Endodermal cell (in vitro differentiated cells): ENCODE measurements around the gene KCNH4. TPM values are rescaled to one million over a fixed set of nuclear protein-coding genes. Genes with fewer than 3 reads are reported as not detected.

Experiments used
- DNase-seq: peaks from one replicate; pipeline ENCODE4 v3.0.0-alpha.2; 2017
- H3K27ac ChIP-seq: 2 replicates; pipeline ENCODE4 v1.5.1; 2013; ENCODE audit warnings: mild to moderate bottlenecking, low read depth, low read length, moderate library complexity
- H3K27me3 ChIP-seq: 2 replicates; pipeline ENCODE4 v1.6.1; 2013; ENCODE audit warnings: mild to moderate bottlenecking, low read length, moderate library complexity; ENCODE audit not compliant: insufficient read depth, control insufficient read depth, poor library complexity, severe bottlenecking
- H3K36me3 ChIP-seq: 2 replicates; pipeline ENCODE4 v1.7.0; 2013; ENCODE audit warnings: mild to moderate bottlenecking, low read length, moderate library complexity; ENCODE audit not compliant: control insufficient read depth, insufficient read depth
- H3K4me1 ChIP-seq: one replicate; pipeline ENCODE4 v1.7.0; 2013; ENCODE audit warnings: low read length; ENCODE audit not compliant: control insufficient read depth, insufficient read depth
- H3K4me3 ChIP-seq: 2 replicates; pipeline ENCODE4 v1.5.1; 2013; ENCODE audit warnings: mild to moderate bottlenecking, low read length, moderate library complexity
- H3K9ac ChIP-seq: 2 replicates; pipeline ENCODE4 v1.6.1; 2013; ENCODE audit warnings: mild to moderate bottlenecking, low read length, moderate library complexity; ENCODE audit not compliant: poor library complexity, severe bottlenecking; ENCODE audit errors: extremely low read depth
- H3K9me3 ChIP-seq: 2 replicates; pipeline ENCODE4 v1.6.1; 2013; ENCODE audit warnings: mild to moderate bottlenecking, low read length, moderate library complexity; ENCODE audit not compliant: control insufficient read depth
- H3K27ac Mint-ChIP-seq: 2 replicates; pipeline ENCODE4 v1.8.0; 2020; ENCODE audit warnings: mixed read lengths
- H3K27me3 Mint-ChIP-seq: 2 replicates; pipeline ENCODE4 v1.8.0; 2021; ENCODE audit warnings: mild to moderate bottlenecking, mixed read lengths; ENCODE audit not compliant: insufficient read depth
- H3K36me3 Mint-ChIP-seq: 2 replicates; pipeline ENCODE4 v1.8.0; 2020; ENCODE audit warnings: low read depth, mixed read lengths
- H3K4me1 Mint-ChIP-seq: 2 replicates; pipeline ENCODE4 v1.8.0; 2020; ENCODE audit warnings: mixed read lengths
- H3K4me3 Mint-ChIP-seq: 2 replicates; pipeline ENCODE4 v1.8.0; 2020; ENCODE audit warnings: mild to moderate bottlenecking, moderate library complexity, mixed read lengths
- H3K9me3 Mint-ChIP-seq: 2 replicates; pipeline ENCODE4 v1.8.0; 2020; ENCODE audit warnings: mild to moderate bottlenecking, mixed read lengths
- CTCF ChIP-seq: fragments of 200-600 bp; sonication (generic); conservative IDR thresholded peaks from 2 replicates; pipeline ENCODE4 v1.5.0; 2021; ENCODE audit warnings: antibody characterized with exemption, mild to moderate bottlenecking
- WGBS, 2 experiments: methylation state at CpG; one replicate each; pipeline versions ENCODE4 v1.1.5 to v1.1.7; 2013; ENCODE audit warnings: missing lambda C conversion rate in 2 of 2, mixed read lengths in 1 of 2; ENCODE audit not compliant: insufficient coverage in 1 of 2, insufficient read length in 1 of 2; 5-methylcytosine and 5-hydroxymethylcytosine counted together
- total RNA-seq, 2 donors: library from RNA; stranded (reverse); fragmentation: NEBNext Ultra II Directional in 1 of 2; extraction: Animal tissue kit (Norgen Biotek cat#: 25700) in 1 of 2; gene quantifications; 2 replicates in 1 of 2; 3 replicates in 1 of 2; pipeline ENCODE4 v1.2.1, GENCODE V29; 2021

The KCNH4 gene
- total RNA-seq, 2 donors from 2014 or later = not detected

- peaks cover 22% of the 10 kb centered on the region for H3K27me3 Mint-ChIP-seq
- no peaks in the 10 kb centered on the region for H3K9me3 Mint-ChIP-seq
- Histone ChIP-seq H3K4me1 (no peaks in the 10 kb centered on the region), H3K27me3 (peaks cover 15% of the 10 kb centered on the region), H3K9ac (no peak overlapping the region), H3K4me3 (peak overlapping the region; percentile 67), H3K36me3 (no peaks in the 10 kb centered on the region), H3K27ac (no peak overlapping the region), H3K9me3 (no peaks in the 10 kb centered on the region)
- no peaks in the 10 kb centered on the region for H3K36me3 Mint-ChIP-seq
- H3K27ac Mint-ChIP-seq = no peak overlapping the region
- no peak for DNase-seq
- TF ChIP-seq CTCF = no peak
- H3K4me1 Mint-ChIP-seq = no peaks in the 10 kb centered on the region
- peak overlapping the region; percentile 53 for H3K4me3 Mint-ChIP-seq
- WGBS, 2 experiments = 63 to 74% methylated on average over 3 to 6 of the region's 6 CpGs
These were observed 73.8 kb downstream of the KCNH4 start for GRCh38 chr17:42107124-42107523.

Other genes with a start within 250 kb of the KCNH4 start
- gene CNP, start 214.3 kb downstream of the KCNH4 start, total RNA-seq = 10 to 100 TPM; 64.3 to 79.6 TPM
- 100 to 1,000 TPM; 112 to 116 TPM for gene DNAJC7, start 163.7 kb downstream of the KCNH4 start, total RNA-seq
- gene NKIRAS2, start 161.1 kb downstream of the KCNH4 start, total RNA-seq = 10 to 100 TPM; 48.0 to 51.2 TPM
- 1 to 10 TPM; 1.7 to 2.9 TPM for gene C17orf113, start 130.5 kb downstream of the KCNH4 start, total RNA-seq
- 1 to 10 TPM; 1.4 to 2.1 TPM for gene ZNF385C, start 82.7 kb downstream of the KCNH4 start, total RNA-seq
- gene DHX58, start 68.4 kb downstream of the KCNH4 start, total RNA-seq = under 1 TPM; 0.38 to 0.48 TPM
- gene KAT2A, start 59.8 kb downstream of the KCNH4 start, total RNA-seq = 10 to 100 TPM; 48.0 to 57.6 TPM
- under 1 TPM in 1 of 2 donors, not detected in 1; 0.22 TPM for gene HSPB9, start 58.3 kb downstream of the KCNH4 start, total RNA-seq
- 10 to 100 TPM; 61.0 to 67.8 TPM for gene RAB5C, start 26.2 kb downstream of the KCNH4 start, total RNA-seq
- not detected for gene HCRT, start 4.3 kb upstream of the KCNH4 start, total RNA-seq
- 1 to 10 TPM; 4.4 to 8.4 TPM for gene GHDC, start 13.4 kb upstream of the KCNH4 start, total RNA-seq
- 10 to 100 TPM; 35.7 to 51.4 TPM for gene STAT5B, start 95.2 kb upstream of the KCNH4 start, total RNA-seq
- gene STAT5A, start 107.4 kb upstream of the KCNH4 start, total RNA-seq = 1 to 10 TPM; 3.5 to 4.8 TPM
- gene STAT3, start 207.3 kb upstream of the KCNH4 start, total RNA-seq = 10 to 100 TPM; 27.5 to 32.4 TPM
- 1 to 10 TPM in 1 of 2 donors, under 1 TPM in 1; 0.51 to 3.1 TPM for gene CAVIN1, start 242.1 kb upstream of the KCNH4 start, total RNA-seq